ENCODE measurements around the gene RASA3.

The RASA3 gene

GRCh38 chr13:113974304-113975281, 157.8 kb downstream of the RASA3 start:
- Histone ChIP-seq H3K9me3 (ENCODE audit: control insufficient read depth, low read length) (no peaks in the 10 kb centered on the region), H3K9ac (ENCODE audit: low read length) (no peak overlapping the region), H3K4me3 (ENCODE audit: low read length) (no peak overlapping the region), H3K36me3 (ENCODE audit: control insufficient read depth, insufficient read depth, low read length) (no peaks in the 10 kb centered on the region), H3K4me1 (ENCODE audit: control insufficient read depth, insufficient read depth, low read length) (peaks cover 60% of the 10 kb centered on the region), H3K27me3 (ENCODE audit: control insufficient read depth, insufficient read depth, low read length) (no peaks in the 10 kb centered on the region)

DNA sequence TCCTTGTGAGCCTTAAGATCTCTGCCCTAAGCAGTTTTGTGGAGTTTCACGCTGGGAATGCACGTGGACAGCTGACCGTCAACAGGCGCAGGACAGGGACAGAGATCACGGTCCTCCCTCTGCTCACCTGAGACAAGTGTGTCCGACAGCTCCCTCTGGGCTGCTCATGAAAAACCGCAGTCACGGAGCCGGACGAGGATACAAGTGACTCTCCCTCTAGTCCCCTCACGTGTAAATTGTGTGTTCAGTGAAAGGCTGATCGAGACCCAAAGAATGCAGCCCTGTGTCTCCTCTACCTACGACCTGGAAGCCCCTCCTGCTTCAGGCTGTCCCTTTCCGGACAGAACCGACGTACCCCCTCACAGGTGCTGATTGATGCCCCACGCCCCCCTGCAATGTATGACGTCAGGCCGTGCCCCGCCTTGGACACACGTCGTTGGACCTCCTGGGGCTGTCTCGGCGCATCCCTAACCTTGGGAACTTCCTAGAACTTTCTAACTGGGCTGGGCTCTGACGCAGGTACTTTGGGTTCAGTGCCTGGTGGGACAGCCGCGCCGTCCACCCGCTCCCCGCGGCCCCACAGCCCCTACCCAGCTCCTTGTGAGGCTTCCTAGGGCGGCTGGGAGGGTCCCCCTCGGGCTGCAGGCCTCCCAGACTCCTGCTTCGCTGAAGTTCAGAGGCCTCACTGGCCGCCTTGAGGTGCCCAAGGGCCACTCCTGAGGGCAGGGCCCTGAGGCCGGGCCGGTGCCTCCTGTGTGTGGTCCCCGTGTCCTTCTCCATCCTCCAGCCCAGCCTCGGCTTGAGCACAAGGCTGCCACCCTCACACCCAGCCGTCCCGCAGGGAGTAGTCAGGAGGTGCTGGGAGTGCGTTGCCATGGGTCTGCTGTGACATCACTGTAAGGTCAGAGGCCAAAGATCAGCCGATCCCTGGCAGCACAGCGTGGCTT, 158.9 kb downstream of the RASA3 start, which contains the start of gene C13orf46:
TSS of gene C13orf46 (minus strand) at position 859 of the 947 bp plus-strand sequence. CDS start at position 780, 79 bp downstream.
- H3K36me3 ChIP-seq (ENCODE audit: control insufficient read depth, insufficient read depth, low read length) = no peaks in the 10 kb centered on the region
- peaks cover 69% of the 10 kb centered on the region for H3K4me1 ChIP-seq (ENCODE audit: control insufficient read depth, insufficient read depth, low read length)
- H3K9me3 ChIP-seq (ENCODE audit: control insufficient read depth, low read length) = no peaks in the 10 kb centered on the region
- no peaks in the 10 kb centered on the region for H3K27me3 ChIP-seq (ENCODE audit: control insufficient read depth, insufficient read depth, low read length)
- no peak within 1 kb of the TSS for H3K4me3 ChIP-seq (ENCODE audit: low read length)
- no peak within 1 kb of the TSS for H3K9ac ChIP-seq (ENCODE audit: low read length)

GRCh38 chr13:113972451-113973217, 159.8 kb downstream of the RASA3 start:
- Histone ChIP-seq H3K36me3 (ENCODE audit: control insufficient read depth, insufficient read depth, low read length) (no peaks in the 10 kb centered on the region), H3K9ac (ENCODE audit: low read length) (no peak overlapping the region), H3K4me1 (ENCODE audit: control insufficient read depth, insufficient read depth, low read length) (peaks cover 67% of the 10 kb centered on the region), H3K4me3 (ENCODE audit: low read length) (no peak overlapping the region), H3K9me3 (ENCODE audit: control insufficient read depth, low read length) (no peaks in the 10 kb centered on the region), H3K27me3 (ENCODE audit: control insufficient read depth, insufficient read depth, low read length) (no peaks in the 10 kb centered on the region)

DNA sequence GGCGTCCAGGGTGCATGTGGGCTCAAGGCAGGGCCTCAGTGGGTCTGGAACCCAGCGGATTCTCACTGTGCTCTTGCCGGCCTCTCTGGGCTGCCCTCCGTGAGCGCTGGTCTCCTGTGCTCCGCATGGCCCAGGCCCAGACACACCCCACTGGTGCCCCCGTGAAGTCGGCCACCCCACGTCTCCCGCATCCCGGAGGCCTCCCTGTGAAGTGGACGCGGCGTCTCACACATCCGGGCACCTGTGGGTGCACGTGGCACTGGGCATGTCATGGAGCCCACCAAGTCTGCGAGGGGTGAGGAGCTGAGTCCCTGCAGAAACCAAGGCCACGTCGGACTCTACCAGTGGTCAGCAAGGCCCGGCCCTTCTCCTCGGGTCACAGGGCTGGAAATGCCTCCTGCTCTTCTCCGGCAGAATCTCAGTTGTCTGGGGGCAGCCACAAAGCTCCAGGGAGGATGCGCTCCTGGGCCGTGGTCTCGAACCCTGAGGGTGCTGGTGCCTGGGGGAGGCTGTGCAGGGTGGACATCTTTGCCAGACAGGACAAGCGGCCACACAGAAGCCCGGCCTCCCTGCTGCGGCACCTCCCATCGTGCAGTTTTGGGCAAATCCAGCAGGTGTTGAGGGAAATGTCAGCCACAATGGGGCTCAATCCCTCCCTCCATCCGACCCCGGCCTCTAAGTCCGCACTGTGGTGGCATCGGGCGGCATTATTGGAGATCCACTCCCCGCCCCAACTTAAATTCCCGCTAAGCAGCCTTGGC, 160.8 kb downstream of the RASA3 start:
- no peaks in the 10 kb centered on the region for H3K9me3 ChIP-seq (ENCODE audit: control insufficient read depth, low read length)
- peak overlapping the region; percentile 3 for H3K4me3 ChIP-seq (ENCODE audit: low read length)
- no peaks in the 10 kb centered on the region for H3K36me3 ChIP-seq (ENCODE audit: control insufficient read depth, insufficient read depth, low read length)
- H3K9ac ChIP-seq (ENCODE audit: low read length) = peak overlapping the region; percentile 78
- H3K27me3 ChIP-seq (ENCODE audit: control insufficient read depth, insufficient read depth, low read length) = no peaks in the 10 kb centered on the region
- H3K4me1 ChIP-seq (ENCODE audit: control insufficient read depth, insufficient read depth, low read length) = peaks cover 62% of the 10 kb centered on the region

GRCh38 chr13:113970810-113971470, 161.5 kb downstream of the RASA3 start:
- H3K4me3 ChIP-seq (ENCODE audit: low read length) = peak overlapping the region; percentile 16
- peak overlapping the region; percentile 78 for H3K9ac ChIP-seq (ENCODE audit: low read length)
- H3K27me3 ChIP-seq (ENCODE audit: control insufficient read depth, insufficient read depth, low read length) = no peaks in the 10 kb centered on the region
- no peaks in the 10 kb centered on the region for H3K9me3 ChIP-seq (ENCODE audit: control insufficient read depth, low read length)
- H3K36me3 ChIP-seq (ENCODE audit: control insufficient read depth, insufficient read depth, low read length) = no peaks in the 10 kb centered on the region
- peaks cover 60% of the 10 kb centered on the region for H3K4me1 ChIP-seq (ENCODE audit: control insufficient read depth, insufficient read depth, low read length)

DNA sequence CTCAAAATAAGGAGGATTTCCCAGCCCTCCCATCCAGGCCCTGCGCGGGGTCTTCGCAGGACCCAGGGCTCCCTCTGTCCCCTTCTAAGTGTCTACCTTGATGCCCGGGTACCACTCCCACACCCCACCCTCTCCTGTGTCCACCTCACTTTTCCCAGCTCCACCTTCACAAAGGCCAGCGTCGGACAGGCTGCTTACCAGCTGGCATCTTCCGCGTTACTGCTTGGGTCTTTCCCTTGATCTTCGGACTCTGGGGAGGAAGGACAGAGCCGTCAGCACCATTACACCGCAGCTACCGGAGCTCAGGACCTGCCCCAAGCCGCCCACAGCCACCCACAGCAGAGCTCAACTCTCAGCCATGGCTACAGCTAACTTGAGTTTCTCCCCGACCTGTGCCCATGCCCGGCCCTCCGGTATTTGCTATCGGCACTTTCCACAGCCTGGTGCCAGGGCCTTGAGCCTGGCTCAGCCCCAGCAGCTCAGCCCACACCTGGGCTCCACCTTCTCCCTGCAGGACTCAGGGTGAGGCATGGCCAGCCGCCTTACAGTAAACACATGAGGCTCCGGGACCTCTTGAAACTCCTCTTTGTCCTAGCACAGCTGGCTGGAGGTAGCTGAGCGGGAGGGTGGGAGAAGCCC, 162.3 kb downstream of the RASA3 start:
- Histone ChIP-seq H3K9me3 (ENCODE audit: control insufficient read depth, low read length) (no peaks in the 10 kb centered on the region), H3K27me3 (ENCODE audit: control insufficient read depth, insufficient read depth, low read length) (no peaks in the 10 kb centered on the region), H3K9ac (ENCODE audit: low read length) (peak overlapping the region; percentile 78), H3K4me1 (ENCODE audit: control insufficient read depth, insufficient read depth, low read length) (peaks cover 51% of the 10 kb centered on the region), H3K4me3 (ENCODE audit: low read length) (peak overlapping the region; percentile 16), H3K36me3 (ENCODE audit: control insufficient read depth, insufficient read depth, low read length) (no peaks in the 10 kb centered on the region)

GRCh38 chr13:113969311-113969972, 163.0 kb downstream of the RASA3 start:
- Histone ChIP-seq H3K9me3 (ENCODE audit: control insufficient read depth, low read length) (no peaks in the 10 kb centered on the region), H3K9ac (ENCODE audit: low read length) (peak overlapping the region; percentile 78), H3K4me1 (ENCODE audit: control insufficient read depth, insufficient read depth, low read length) (peaks cover 45% of the 10 kb centered on the region), H3K36me3 (ENCODE audit: control insufficient read depth, insufficient read depth, low read length) (no peaks in the 10 kb centered on the region), H3K4me3 (ENCODE audit: low read length) (peak overlapping the region; percentile 16), H3K27me3 (ENCODE audit: control insufficient read depth, insufficient read depth, low read length) (no peaks in the 10 kb centered on the region)

DNA sequence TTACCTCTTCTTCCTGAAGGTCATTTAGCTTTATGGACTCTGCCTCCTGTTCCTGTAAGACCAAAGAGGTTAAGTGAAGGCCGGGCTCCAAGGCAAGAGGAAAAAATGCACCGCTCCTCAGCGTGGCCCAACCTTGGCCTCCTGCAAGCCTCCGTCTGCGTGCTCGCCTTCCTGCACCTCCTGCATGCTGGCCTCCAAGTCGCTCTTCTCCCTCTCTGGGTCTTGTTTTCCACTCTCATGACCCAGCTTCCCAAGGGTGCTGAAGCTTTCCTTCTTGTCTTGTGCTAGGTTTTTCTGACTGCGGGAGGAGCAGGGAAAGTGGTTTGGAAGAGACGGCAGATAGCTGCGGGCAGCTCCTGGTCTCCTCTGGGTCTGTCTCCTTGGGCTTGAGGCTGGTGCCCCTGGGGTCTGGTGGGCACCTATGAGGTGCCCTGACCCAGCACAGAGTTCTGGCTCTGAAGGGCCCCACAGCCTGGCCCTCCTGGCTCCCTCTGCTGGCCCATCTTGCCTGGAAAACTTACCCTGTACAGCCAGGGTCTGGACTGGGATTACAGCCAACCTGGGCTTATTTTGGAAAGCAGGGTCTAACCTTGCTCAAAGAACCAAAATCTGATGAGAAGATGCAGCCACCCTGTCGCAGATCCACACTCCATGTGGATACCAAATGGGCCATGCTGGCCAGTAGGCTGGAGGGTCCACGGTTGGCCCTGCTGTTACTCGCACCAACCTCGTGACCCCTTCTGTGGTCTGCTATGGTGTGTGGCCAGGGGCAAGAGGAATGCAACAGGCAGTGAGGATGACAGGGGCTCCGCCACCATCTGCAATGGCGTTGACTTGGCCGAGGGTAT, 163.7 kb downstream of the RASA3 start:
- peaks cover 43% of the 10 kb centered on the region for H3K4me1 ChIP-seq (ENCODE audit: control insufficient read depth, insufficient read depth, low read length)
- H3K4me3 ChIP-seq (ENCODE audit: low read length) = peak overlapping the region; percentile 16
- H3K36me3 ChIP-seq (ENCODE audit: control insufficient read depth, insufficient read depth, low read length) = no peaks in the 10 kb centered on the region
- no peaks in the 10 kb centered on the region for H3K9me3 ChIP-seq (ENCODE audit: control insufficient read depth, low read length)
- H3K9ac ChIP-seq (ENCODE audit: low read length) = no peak overlapping the region
- H3K27me3 ChIP-seq (ENCODE audit: control insufficient read depth, insufficient read depth, low read length) = no peaks in the 10 kb centered on the region

DNA sequence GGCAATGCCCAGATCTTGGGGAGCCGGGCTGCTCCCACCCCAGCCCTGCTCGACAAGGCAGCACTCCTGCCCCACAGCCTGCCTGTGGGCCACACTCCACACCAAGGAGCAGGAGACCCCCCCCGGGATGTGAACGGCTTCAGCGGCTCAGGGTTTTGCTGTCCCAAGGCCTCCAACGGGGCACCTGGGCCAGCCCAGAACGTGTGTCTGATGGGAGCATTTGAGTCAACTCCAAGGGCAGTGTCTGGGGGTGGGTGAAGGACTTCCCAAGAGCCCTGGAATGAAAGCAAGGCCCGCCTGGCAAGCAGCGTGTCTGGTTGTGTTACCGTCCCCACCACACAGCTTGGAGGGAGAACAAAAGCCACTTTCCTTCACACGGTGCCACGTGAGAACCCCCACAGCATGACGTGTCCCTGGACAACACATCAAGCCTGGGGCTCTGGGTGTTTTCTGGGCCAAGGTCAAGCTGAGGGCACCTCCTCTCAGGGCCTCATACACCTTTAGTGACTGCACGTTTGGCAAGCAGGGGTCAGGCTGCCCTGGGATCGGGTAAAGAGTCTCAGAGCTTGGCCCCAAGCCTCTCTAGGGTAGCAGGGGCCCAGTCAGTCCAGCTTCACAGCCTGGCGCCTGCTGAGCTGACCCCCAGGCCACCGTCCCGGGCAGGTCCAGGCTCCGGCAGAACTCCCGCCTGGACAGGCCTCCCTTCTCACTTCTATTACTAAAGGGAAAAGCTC, 164.5 kb downstream of the RASA3 start:
- Histone ChIP-seq H3K9ac (ENCODE audit: low read length) (no peak overlapping the region), H3K4me1 (ENCODE audit: control insufficient read depth, insufficient read depth, low read length) (peaks cover 38% of the 10 kb centered on the region), H3K4me3 (ENCODE audit: low read length) (no peak overlapping the region), H3K9me3 (ENCODE audit: control insufficient read depth, low read length) (no peaks in the 10 kb centered on the region), H3K27me3 (ENCODE audit: control insufficient read depth, insufficient read depth, low read length) (no peaks in the 10 kb centered on the region), H3K36me3 (ENCODE audit: control insufficient read depth, insufficient read depth, low read length) (no peaks in the 10 kb centered on the region)

All from mucosa of stomach (tissue), 1 donor.